IMR-90 (cell line): Measurements from ENCODE around the gene IL18BP.

Experiments
- CEBPB ChIP-seq: IDR thresholded peaks from 2 replicates; pipeline ENCODE4 v1.6.1; 2012; ENCODE audit warnings: low read depth, low read length, improper control_type of control experiment
- MAFK ChIP-seq: IDR thresholded peaks from 2 replicates; pipeline ENCODE4 v1.6.1; 2012; ENCODE audit warnings: low read depth, low read length, improper control_type of control experiment
- POLR2A ChIP-seq: IDR thresholded peaks from 2 replicates; pipeline ENCODE4 v1.6.1; 2012; ENCODE audit warnings: mild to moderate bottlenecking, low read depth, low read length
- RAD21 ChIP-seq: IDR thresholded peaks from 2 replicates; pipeline ENCODE4 v1.6.1; 2012; ENCODE audit warnings: low read length, improper control_type of control experiment
- RCOR1 ChIP-seq: IDR thresholded peaks from 2 replicates; pipeline ENCODE4 v1.6.1; 2012; ENCODE audit warnings: mild to moderate bottlenecking, low read length, improper control_type of control experiment; ENCODE audit not compliant: insufficient replicate concordance
- SMC3 ChIP-seq: fragments of 150-350 bp; IDR thresholded peaks from 2 replicates; pipeline ENCODE4 v1.6.1; 2016; ENCODE audit warnings: low read depth, mild to moderate bottlenecking, antibody characterized with exemption, low read length, moderate library complexity
- TF ChIP-seq, protein P1 (sequence below): conservative IDR thresholded peaks from 2 replicates; pipeline ENCODE4 v1.5.1; 2012; ENCODE audit warnings: mild to moderate bottlenecking, low read depth, low read length, improper control_type of control experiment

DNA sequence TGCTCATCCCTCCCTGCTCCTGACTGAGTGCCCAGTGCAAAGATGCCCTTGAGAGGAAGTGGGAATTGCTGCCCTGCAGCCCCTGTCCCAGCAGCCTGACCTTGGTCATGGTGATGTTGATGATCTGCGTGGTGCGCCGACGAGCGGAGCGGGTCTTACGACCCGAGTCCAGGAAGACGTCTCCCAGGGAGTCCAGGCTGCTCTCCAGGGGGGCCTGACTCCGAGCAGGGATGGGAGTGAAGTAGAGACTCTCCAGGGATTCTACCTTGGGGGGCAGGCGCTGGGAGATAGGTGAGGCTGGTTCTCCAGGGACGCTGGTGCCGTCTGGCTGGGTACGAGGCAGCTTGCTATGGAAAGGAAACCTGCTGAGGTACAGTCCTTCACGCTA, 8.4 kb downstream of the IL18BP start:
- TF ChIP-seq RCOR1 (no peak), MAFK (no peak), SMC3 (no peak), CEBPB (no peak), POLR2A (no peak), RAD21 (no peak)
- TF ChIP-seq, protein P1, sequence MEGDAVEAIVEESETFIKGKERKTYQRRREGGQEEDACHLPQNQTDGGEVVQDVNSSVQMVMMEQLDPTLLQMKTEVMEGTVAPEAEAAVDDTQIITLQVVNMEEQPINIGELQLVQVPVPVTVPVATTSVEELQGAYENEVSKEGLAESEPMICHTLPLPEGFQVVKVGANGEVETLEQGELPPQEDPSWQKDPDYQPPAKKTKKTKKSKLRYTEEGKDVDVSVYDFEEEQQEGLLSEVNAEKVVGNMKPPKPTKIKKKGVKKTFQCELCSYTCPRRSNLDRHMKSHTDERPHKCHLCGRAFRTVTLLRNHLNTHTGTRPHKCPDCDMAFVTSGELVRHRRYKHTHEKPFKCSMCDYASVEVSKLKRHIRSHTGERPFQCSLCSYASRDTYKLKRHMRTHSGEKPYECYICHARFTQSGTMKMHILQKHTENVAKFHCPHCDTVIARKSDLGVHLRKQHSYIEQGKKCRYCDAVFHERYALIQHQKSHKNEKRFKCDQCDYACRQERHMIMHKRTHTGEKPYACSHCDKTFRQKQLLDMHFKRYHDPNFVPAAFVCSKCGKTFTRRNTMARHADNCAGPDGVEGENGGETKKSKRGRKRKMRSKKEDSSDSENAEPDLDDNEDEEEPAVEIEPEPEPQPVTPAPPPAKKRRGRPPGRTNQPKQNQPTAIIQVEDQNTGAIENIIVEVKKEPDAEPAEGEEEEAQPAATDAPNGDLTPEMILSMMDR: no peak
